Right lobe of liver (tissue), 4 donors: ENCODE measurements around the gene PRRG3.

ENCODE experiments used
- CTCF ChIP-seq, 4 donors: fragments of 200-600 bp in 3 of 4; fragments of 450-650 bp in 1 of 4; IDR thresholded peaks; one replicate each; pipeline versions ENCODE4 v1.5.1 to v1.8.0; 2016 to 2022; ENCODE audit warnings: antibody characterized with exemption in 4 of 4, mild to moderate bottlenecking in 2 of 4
- POLR2A ChIP-seq: fragments of 450-650 bp; IDR thresholded peaks from one replicate; pipeline ENCODE4 v1.6.1; 2017; ENCODE audit warnings: antibody characterized with exemption, mild to moderate bottlenecking
- donor health status: DM: no; HTN: no; CAD: no.
- donor health status: DM: no; HTN: no; CAD: no.
- donor health status: DM: no; HTN: yes; CAD: no.

GRCh38 chrX:151675121-151675746 is 20.0 kb upstream of the PRRG3 start:
- TF ChIP-seq CTCF (IDR thresholded peaks at IDR 0.05) (no peak), POLR2A (no peak)
